H1 (cell line): ENCODE results near the gene PACSIN2. TPM values are rescaled to one million over a fixed set of nuclear protein-coding genes. Genes with fewer than 3 reads are reported as not detected.

ENCODE experiments used
- BACH1 ChIP-seq: IDR thresholded peaks from 2 replicates; pipeline ENCODE4 v1.6.1; 2012; ENCODE audit warnings: low read length, improper control_type of control experiment
- CHD1 ChIP-seq: IDR thresholded peaks from 2 replicates; pipeline ENCODE4 v1.6.1; 2012; ENCODE audit warnings: low read depth, low read length, improper control_type of control experiment
- CHD2 ChIP-seq: IDR thresholded peaks from 2 replicates; pipeline ENCODE4 v1.6.1; 2012; ENCODE audit warnings: low read length, improper control_type of control experiment
- CREB1 ChIP-seq: IDR thresholded peaks from 2 replicates; pipeline ENCODE4 v1.6.1; 2012; ENCODE audit warnings: inconsistent platforms
- CTBP2 ChIP-seq: IDR thresholded peaks from 2 replicates; pipeline ENCODE4 v1.7.0; 2011; ENCODE audit warnings: borderline replicate concordance, mild to moderate bottlenecking, moderate library complexity, mixed read lengths, low read length; ENCODE audit not compliant: insufficient read depth, insufficient read length
- E2F6 ChIP-seq: IDR thresholded peaks from 2 replicates; pipeline ENCODE4 v1.6.1; 2012; ENCODE audit warnings: inconsistent platforms
- RNF2 ChIP-seq: fragments of 200-900, 300-1000 bp; sonication (generic); IDR thresholded peaks from 2 replicates; pipeline ENCODE4 v1.7.1; 2016; ENCODE audit warnings: borderline replicate concordance, low read depth, mild to moderate bottlenecking, antibody characterized with exemption, low read length; ENCODE audit not compliant: poor library complexity, severe bottlenecking; ENCODE audit errors: missing control alignments
- TBP ChIP-seq: IDR thresholded peaks from 2 replicates; pipeline ENCODE4 v1.6.1; 2011; ENCODE audit warnings: low read depth, low read length, improper control_type of control experiment
- polyA plus RNA-seq, 7 experiments: library from polyadenylated mRNA; depleted of rRNA in 3 of 7; stranded (reverse) in 5 of 7; unstranded in 2 of 7; fragments of >200 nt in 5 of 7; fragments of 200-250 nt in 2 of 7; gene quantifications; 1 replicate in 5 of 7; 2 replicates in 1 of 7; 4 replicates in 1 of 7; pipeline versions ENCODE4 v1.2.1 to v1.2.3, GENCODE V29; 2011 to 2013; ENCODE audit warnings: missing spikeins in 2 of 7, mixed read lengths in 2 of 7
- total RNA-seq: library from RNA; stranded (reverse); fragmentation: NEBNext Ultra II Directional; extraction: Animal tissue kit (Norgen Biotek cat#: 25700); gene quantifications from 2 replicates; pipeline ENCODE4 v1.2.1, GENCODE V29; 2021
- TF ChIP-seq, protein P1 (sequence below): fragments of 300-600 bp; sonication (generic); IDR thresholded peaks from 2 replicates; pipeline ENCODE4 v1.7.1; 2012; ENCODE audit warnings: low read length, moderate library complexity, mild to moderate bottlenecking, inconsistent platforms; ENCODE audit not compliant: insufficient replicate concordance
- TF ChIP-seq, protein P2 (sequence below): IDR thresholded peaks from 2 replicates; pipeline ENCODE4 v1.6.1; 2012; ENCODE audit warnings: low read length, inconsistent platforms

PACSIN2 gene
- total and polyA plus RNA-seq, 2 of the 8 experiments (the other 6 are each of a cell fraction or from before 2014, with no cell fraction given), result 44.8 to 64.2 TPM

DNA sequence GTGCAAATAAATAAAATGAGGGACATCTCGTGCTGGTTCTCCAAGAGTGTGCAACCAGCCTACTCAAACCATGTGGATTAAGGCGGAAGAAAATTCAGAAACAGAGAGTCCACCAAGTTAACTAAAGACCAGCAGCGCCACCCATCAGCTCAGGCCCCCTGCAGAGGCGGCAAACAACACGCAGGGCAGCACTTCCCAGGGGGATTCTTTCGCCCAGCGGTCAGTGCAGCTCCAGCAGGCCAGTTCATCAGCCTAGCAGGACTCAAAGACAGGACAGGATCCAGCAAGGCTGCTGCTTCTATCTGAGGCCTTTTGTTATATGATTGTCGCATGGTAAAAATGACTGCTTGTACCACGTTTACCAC is 51.7 kb downstream of the PACSIN2 start (continued):
- TF ChIP-seq, protein P1, sequence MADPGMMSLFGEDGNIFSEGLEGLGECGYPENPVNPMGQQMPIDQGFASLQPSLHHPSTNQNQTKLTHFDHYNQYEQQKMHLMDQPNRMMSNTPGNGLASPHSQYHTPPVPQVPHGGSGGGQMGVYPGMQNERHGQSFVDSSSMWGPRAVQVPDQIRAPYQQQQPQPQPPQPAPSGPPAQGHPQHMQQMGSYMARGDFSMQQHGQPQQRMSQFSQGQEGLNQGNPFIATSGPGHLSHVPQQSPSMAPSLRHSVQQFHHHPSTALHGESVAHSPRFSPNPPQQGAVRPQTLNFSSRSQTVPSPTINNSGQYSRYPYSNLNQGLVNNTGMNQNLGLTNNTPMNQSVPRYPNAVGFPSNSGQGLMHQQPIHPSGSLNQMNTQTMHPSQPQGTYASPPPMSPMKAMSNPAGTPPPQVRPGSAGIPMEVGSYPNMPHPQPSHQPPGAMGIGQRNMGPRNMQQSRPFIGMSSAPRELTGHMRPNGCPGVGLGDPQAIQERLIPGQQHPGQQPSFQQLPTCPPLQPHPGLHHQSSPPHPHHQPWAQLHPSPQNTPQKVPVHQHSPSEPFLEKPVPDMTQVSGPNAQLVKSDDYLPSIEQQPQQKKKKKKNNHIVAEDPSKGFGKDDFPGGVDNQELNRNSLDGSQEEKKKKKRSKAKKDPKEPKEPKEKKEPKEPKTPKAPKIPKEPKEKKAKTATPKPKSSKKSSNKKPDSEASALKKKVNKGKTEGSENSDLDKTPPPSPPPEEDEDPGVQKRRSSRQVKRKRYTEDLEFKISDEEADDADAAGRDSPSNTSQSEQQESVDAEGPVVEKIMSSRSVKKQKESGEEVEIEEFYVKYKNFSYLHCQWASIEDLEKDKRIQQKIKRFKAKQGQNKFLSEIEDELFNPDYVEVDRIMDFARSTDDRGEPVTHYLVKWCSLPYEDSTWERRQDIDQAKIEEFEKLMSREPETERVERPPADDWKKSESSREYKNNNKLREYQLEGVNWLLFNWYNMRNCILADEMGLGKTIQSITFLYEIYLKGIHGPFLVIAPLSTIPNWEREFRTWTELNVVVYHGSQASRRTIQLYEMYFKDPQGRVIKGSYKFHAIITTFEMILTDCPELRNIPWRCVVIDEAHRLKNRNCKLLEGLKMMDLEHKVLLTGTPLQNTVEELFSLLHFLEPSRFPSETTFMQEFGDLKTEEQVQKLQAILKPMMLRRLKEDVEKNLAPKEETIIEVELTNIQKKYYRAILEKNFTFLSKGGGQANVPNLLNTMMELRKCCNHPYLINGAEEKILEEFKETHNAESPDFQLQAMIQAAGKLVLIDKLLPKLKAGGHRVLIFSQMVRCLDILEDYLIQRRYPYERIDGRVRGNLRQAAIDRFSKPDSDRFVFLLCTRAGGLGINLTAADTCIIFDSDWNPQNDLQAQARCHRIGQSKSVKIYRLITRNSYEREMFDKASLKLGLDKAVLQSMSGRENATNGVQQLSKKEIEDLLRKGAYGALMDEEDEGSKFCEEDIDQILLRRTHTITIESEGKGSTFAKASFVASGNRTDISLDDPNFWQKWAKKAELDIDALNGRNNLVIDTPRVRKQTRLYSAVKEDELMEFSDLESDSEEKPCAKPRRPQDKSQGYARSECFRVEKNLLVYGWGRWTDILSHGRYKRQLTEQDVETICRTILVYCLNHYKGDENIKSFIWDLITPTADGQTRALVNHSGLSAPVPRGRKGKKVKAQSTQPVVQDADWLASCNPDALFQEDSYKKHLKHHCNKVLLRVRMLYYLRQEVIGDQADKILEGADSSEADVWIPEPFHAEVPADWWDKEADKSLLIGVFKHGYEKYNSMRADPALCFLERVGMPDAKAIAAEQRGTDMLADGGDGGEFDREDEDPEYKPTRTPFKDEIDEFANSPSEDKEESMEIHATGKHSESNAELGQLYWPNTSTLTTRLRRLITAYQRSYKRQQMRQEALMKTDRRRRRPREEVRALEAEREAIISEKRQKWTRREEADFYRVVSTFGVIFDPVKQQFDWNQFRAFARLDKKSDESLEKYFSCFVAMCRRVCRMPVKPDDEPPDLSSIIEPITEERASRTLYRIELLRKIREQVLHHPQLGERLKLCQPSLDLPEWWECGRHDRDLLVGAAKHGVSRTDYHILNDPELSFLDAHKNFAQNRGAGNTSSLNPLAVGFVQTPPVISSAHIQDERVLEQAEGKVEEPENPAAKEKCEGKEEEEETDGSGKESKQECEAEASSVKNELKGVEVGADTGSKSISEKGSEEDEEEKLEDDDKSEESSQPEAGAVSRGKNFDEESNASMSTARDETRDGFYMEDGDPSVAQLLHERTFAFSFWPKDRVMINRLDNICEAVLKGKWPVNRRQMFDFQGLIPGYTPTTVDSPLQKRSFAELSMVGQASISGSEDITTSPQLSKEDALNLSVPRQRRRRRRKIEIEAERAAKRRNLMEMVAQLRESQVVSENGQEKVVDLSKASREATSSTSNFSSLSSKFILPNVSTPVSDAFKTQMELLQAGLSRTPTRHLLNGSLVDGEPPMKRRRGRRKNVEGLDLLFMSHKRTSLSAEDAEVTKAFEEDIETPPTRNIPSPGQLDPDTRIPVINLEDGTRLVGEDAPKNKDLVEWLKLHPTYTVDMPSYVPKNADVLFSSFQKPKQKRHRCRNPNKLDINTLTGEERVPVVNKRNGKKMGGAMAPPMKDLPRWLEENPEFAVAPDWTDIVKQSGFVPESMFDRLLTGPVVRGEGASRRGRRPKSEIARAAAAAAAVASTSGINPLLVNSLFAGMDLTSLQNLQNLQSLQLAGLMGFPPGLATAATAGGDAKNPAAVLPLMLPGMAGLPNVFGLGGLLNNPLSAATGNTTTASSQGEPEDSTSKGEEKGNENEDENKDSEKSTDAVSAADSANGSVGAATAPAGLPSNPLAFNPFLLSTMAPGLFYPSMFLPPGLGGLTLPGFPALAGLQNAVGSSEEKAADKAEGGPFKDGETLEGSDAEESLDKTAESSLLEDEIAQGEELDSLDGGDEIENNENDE, result no peak
- TF ChIP-seq TBP, result no peak
- no peak for TF ChIP-seq CHD1
- no peak for TF ChIP-seq E2F6
- no peak for TF ChIP-seq CREB1
- no peak for TF ChIP-seq CTBP2
- TF ChIP-seq, protein P2, sequence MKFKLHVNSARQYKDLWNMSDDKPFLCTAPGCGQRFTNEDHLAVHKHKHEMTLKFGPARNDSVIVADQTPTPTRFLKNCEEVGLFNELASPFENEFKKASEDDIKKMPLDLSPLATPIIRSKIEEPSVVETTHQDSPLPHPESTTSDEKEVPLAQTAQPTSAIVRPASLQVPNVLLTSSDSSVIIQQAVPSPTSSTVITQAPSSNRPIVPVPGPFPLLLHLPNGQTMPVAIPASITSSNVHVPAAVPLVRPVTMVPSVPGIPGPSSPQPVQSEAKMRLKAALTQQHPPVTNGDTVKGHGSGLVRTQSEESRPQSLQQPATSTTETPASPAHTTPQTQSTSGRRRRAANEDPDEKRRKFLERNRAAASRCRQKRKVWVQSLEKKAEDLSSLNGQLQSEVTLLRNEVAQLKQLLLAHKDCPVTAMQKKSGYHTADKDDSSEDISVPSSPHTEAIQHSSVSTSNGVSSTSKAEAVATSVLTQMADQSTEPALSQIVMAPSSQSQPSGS, result no peak
- TF ChIP-seq RNF2, result no peak
- no peak for TF ChIP-seq CHD2
- no peak for TF ChIP-seq BACH1
